Tibial artery (tissue), 4 donors: ENCODE measurements around the gene ACIN1.

Experiments
- DNase-seq, 2 donors: peaks; one replicate each; pipeline ENCODE4 v3.0.0-alpha.2; 2019
- H3K27ac ChIP-seq, 2 donors: fragments of 200-600 bp; sonication (generic) in 1 of 2; 1 replicate in 1 of 2; 2 replicates in 1 of 2; pipeline ENCODE4 v1.5.1; 2018 to 2019; ENCODE audit warnings: mild to moderate bottlenecking in 1 of 2
- H3K27me3 ChIP-seq, 2 donors: fragments of 200-600 bp; sonication (generic) in 1 of 2; one replicate each; pipeline versions ENCODE4 v1.5.1 to v1.6.0; 2016 to 2019
- H3K36me3 ChIP-seq, 3 donors: fragments of 200-600 bp; sonication (generic) in 2 of 3; one replicate each; pipeline ENCODE4 v1.5.1; 2016 to 2019; ENCODE audit warnings: mild to moderate bottlenecking in 2 of 3
- H3K4me1 ChIP-seq, 4 donors: fragments of 200-600 bp; sonication (generic) in 2 of 4; 1 replicate in 3 of 4; 2 replicates in 1 of 4; pipeline ENCODE4 v1.5.1; 2016 to 2019
- H3K4me3 ChIP-seq, 2 donors: fragments of 200-600 bp; sonication (generic) in 1 of 2; 1 replicate in 1 of 2; 2 replicates in 1 of 2; pipeline ENCODE4 v1.5.1; 2018 to 2019; ENCODE audit warnings: mild to moderate bottlenecking in 2 of 2
- H3K9me3 ChIP-seq, 3 donors: fragments of 200-600 bp; sonication (generic) in 1 of 3; one replicate each; pipeline ENCODE4 v1.5.1; 2016 to 2019
- intact Hi-C: fragments of 100-400 bp; cut with DNase I; formaldehyde crosslinking; loops from one replicate; pipeline ENCODE4 v1.15.0; 2023; ENCODE audit warnings: low total_unique reads
- TF ChIP-seq, protein P1 (sequence below), 2 experiments: fragments of 200-600 bp in 1 of 2; fragments of 450-650 bp in 1 of 2; IDR thresholded peaks; one replicate each; pipeline ENCODE4 v1.5.1; 2017 to 2019; ENCODE audit warnings: antibody characterized with exemption in 2 of 2, mild to moderate bottlenecking in 1 of 2, moderate library complexity in 1 of 2

Gene ACIN1

DNA sequence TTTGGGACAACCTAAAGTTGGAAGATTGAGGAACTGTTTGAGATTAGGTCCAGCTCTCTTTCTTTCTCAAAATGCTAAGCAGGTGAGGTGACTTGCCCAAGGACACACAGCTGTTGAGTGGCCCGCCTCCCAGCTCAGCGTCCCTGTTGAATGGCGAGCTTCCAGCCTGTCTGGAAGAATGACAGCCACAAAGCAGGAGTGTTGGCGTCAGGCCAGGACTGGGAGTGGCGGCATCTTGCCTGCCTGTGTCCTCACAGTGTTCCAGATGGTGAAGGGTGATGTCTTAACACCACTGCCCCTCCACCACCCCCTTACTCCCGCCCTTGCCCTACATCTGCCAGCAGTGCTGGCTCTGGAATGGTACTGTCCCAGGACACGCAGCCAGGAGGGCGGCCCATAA lies 28.5 kb upstream of the ACIN1 start:
- Histone ChIP-seq H3K4me3 (no peak overlapping the region), H3K4me1 (peaks cover 3 to 45% (median 35%) of the 10 kb centered on the region in 4 donors), H3K27ac (peak overlapping the region in 1 of 2 donors; percentile 14), H3K9me3 (no peaks in the 10 kb centered on the region), H3K27me3 (peaks cover 0 to 3% of the 10 kb centered on the region in 2 donors), H3K36me3 (peaks cover 19 to 26% (median 20%) of the 10 kb centered on the region in 3 donors)
- intact Hi-C loops, result no loop called here
- TF ChIP-seq, protein P1, sequence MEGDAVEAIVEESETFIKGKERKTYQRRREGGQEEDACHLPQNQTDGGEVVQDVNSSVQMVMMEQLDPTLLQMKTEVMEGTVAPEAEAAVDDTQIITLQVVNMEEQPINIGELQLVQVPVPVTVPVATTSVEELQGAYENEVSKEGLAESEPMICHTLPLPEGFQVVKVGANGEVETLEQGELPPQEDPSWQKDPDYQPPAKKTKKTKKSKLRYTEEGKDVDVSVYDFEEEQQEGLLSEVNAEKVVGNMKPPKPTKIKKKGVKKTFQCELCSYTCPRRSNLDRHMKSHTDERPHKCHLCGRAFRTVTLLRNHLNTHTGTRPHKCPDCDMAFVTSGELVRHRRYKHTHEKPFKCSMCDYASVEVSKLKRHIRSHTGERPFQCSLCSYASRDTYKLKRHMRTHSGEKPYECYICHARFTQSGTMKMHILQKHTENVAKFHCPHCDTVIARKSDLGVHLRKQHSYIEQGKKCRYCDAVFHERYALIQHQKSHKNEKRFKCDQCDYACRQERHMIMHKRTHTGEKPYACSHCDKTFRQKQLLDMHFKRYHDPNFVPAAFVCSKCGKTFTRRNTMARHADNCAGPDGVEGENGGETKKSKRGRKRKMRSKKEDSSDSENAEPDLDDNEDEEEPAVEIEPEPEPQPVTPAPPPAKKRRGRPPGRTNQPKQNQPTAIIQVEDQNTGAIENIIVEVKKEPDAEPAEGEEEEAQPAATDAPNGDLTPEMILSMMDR (IDR thresholded peaks at IDR 0.05), result no peak
- peak in 1 of 2 donors; percentile 80 for DNase-seq

DNA sequence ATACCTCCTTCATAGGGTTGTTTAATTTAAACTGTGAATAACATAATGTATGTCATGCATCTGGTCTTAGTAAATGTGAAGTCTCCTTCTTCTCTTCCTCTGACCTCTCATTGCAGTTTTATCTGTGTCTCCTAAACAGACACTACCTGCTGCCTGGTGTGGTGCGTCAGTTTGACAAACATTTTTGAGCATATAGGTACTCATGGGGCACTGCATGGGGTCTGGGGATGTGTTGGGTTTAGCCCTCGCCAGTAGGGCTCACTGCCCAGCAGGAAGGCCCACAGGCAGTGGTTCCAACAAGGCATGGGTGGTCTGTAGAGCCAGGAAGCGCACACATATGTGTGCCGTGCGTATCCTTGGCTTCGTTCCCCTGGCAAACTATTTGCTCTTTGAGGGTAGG lies 27.1 kb upstream of the ACIN1 start:
- no peak for DNase-seq
- TF ChIP-seq, protein P1 (IDR thresholded peaks at IDR 0.05), result no peak
- intact Hi-C loops, result no loop called here
- H3K4me1 ChIP-seq, result peaks cover 3 to 45% (median 35%) of the 10 kb centered on the region in 4 donors
- H3K27ac ChIP-seq, result peak overlapping the region in 1 of 2 donors; percentile 54
- H3K27me3 ChIP-seq, result peaks cover 0 to 4% of the 10 kb centered on the region in 2 donors
- H3K9me3 ChIP-seq, result no peaks in the 10 kb centered on the region
- peaks cover 6 to 13% (median 7%) of the 10 kb centered on the region in 3 donors for H3K36me3 ChIP-seq
- H3K4me3 ChIP-seq, result no peak overlapping the region

DNA sequence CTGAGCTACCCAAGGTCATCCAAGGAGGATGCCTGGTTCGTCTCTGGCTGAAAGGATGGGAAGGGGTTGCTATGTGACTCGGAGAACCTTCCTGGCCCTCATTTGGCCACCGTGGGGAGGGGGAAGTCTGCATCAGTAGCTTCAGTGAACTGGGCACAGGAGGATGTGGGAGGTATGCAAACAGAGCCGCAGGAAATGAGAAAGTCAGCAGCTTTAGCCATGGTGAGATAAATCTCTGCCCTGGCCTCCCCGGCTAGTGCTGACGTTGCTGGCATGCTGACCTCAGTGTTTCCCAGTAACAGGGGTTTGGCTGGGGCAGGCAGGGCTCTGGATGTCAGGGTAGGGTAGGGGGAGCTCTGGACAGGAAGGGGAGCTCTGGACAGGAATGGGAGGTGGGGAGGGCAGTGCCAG lies 26.4 kb upstream of the ACIN1 start:
- intact Hi-C loops, result no loop called here
- H3K27me3 ChIP-seq, result peaks cover 0 to 9% of the 10 kb centered on the region in 2 donors
- peak overlapping the region; percentile 46 to 54 for H3K27ac ChIP-seq
- DNase-seq, result peak in 1 of 2 donors; percentile 69
- TF ChIP-seq, protein P1 (IDR thresholded peaks at IDR 0.05), result no peak
- no peaks in the 10 kb centered on the region for H3K9me3 ChIP-seq
- H3K36me3 ChIP-seq, result peaks cover 0 to 6% (median 0%) of the 10 kb centered on the region in 3 donors
- peaks cover 3 to 42% (median 32%) of the 10 kb centered on the region in 4 donors for H3K4me1 ChIP-seq
- no peak overlapping the region for H3K4me3 ChIP-seq

DNA sequence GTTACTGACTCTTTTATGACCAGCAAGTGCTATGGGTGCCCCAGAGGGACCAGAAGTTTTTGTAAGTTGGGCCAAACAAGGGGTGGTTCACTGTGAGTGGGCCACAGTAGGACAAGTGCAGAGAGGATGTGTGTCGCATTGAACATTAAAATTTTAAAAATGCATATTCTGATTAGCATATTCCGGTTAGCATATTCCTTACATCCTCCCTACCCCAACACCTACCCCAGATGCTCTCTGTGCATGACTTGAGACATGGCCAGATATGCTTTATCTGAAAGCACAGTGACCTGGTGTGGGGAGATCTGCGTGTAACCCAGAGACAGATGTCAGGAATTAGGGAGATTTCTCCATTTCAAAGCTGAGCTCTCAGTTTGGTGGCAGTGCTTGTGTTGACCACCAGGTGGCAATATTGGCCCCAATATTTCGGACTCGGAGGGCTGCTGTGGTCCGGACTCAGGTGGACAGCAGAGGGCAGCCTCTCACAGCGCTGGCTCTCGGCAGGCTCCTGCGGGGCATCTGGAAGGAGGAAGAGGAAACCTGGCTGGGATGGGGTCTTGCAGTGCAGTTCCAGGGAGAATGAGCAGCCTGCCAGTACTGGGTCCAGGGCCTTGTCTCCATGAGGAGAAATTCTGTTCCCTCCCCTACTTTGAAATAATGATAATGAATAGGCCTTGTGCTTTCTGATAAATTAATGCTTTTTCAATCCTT lies 25.8 kb upstream of the ACIN1 start:
- DNase-seq, result peak; percentile 91 to 93
- intact Hi-C loops, result loop anchor here (1.0 kb wide), 1 partner anchor 67 kb away; no protein-coding TSS in a partner anchor
- TF ChIP-seq, protein P1 (IDR thresholded peaks at IDR 0.05), result peak; percentile 100
- Histone ChIP-seq H3K4me1 (peaks cover 3 to 35% (median 26%) of the 10 kb centered on the region in 4 donors), H3K36me3 (no peaks in the 10 kb centered on the region), H3K9me3 (no peaks in the 10 kb centered on the region), H3K4me3 (no peak overlapping the region), H3K27ac (peak overlapping the region; percentile 46 to 54), H3K27me3 (peaks cover 0 to 9% of the 10 kb centered on the region in 2 donors)

DNA sequence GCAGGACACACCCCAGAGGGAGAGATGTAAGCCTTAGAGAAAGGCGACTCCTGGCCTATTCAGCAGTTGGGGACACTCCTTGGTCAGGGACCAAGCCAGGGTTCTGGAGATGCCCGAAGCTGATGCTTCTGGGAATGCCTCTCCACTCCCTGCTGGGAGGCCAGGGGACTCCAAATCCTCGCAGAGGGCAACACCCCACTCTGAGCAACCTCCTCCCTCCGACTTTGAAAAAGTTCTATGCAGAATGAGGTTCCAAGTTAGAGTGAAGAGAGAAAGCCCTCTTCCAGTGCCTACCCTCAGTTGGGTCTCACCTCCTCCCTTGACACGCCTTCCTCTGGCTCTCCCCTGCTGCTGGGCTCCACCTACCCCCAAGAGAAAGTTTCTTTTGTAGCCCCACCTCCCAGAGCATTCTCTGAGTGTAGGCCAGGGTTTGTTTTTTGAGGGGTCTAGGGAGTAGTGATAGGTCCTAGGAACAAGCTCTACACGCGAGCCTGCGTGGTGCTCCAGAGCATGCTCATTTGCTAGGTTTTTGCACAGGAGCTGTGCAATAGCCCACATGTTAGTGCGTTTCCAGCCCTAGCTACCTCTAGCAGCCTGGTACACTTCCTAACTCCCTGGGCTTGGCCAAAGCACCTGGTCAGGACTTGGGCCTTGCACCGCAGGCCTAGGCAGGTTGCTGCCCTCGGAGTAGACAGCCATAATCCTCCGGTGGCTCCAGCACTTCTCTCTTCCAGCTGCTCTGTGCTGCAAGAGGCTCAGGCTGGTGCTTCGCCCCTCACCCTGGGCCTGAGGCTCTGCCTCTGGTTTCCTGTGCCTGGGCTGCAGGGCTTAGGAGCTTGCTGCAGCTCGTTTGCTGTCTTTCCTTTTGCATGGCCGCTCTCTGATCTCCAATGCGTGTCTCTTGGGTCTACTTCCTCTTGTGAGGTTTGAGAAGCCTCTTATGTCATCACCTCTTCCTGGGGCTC lies 24.7 kb upstream of the ACIN1 start:
- no peak overlapping the region for H3K4me3 ChIP-seq
- peaks cover 0 to 29% (median 17%) of the 10 kb centered on the region in 4 donors for H3K4me1 ChIP-seq
- peaks cover 0 to 9% of the 10 kb centered on the region in 2 donors for H3K27me3 ChIP-seq
- H3K9me3 ChIP-seq, result no peaks in the 10 kb centered on the region
- intact Hi-C loops, result loop anchor here (1.0 kb wide), 1 partner anchor 68 kb away; no protein-coding TSS in a partner anchor
- H3K27ac ChIP-seq, result no peak overlapping the region
- no peaks in the 10 kb centered on the region for H3K36me3 ChIP-seq
- DNase-seq, result peak in 1 of 2 donors; percentile 62
- TF ChIP-seq, protein P1 (IDR thresholded peaks at IDR 0.05), result no peak
